ENCODE measurements around the gene SEMA4B.

DNA sequence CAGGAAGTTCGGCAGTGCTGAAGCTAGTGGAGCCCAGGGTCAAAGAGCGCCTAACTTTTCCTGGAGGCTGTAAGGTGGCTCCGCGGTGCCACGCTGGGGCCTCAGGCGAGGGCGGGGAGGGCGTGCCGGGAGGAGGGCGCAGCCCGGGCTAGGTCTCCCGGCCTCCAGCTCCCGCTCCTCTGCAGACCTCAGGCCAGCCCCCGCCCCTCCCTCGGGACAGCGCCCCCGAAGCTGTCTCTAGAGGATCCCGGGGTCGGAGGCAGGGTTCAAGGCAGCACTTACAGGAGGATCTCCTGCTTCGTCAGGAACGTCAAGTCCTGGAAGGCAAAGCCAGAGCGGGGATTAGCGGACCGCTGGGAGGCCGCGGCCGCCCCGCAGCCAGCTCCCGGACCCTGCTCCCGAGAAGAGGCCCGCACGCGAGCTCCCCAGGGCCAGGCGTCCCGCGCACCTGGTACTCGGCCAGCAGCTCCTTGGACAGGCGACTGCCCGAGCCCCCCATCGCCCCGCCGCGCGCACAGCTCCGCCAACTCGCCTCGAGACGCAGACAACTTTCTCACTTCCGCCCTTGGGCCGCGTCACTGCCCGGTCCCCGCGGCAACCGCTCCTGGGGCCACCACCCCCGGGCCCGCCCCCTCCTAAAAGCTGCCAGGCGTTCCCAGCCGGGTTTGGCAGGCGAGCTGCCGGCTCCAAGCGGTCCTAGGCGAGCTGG lies 32.4 kb downstream of the SEMA4B start, which contains the start of gene CIB1:
- TF ChIP-seq SRF (IDR thresholded peaks at IDR 0.05; ENCODE audit: low read depth, low read length) (no peak), POLR2A (IDR thresholded peaks at IDR 0.05; ENCODE audit: control extremely low read depth in 1 of 2, low read depth in 2 of 2, low read length in 2 of 2) (peak in 1 of 2 experiments; percentile 67; a peak in 2 of 3 replicates), POLR2AphosphoS5 (IDR thresholded peaks at IDR 0.05; ENCODE audit: low read depth, low read length) (no peak), TBP (IDR thresholded peaks at IDR 0.05; ENCODE audit: low read depth, low read length) (no peak), FOSL1 (IDR thresholded peaks at IDR 0.05; ENCODE audit: insufficient read depth, low read depth, low read length) (no peak), SIN3A (conservative IDR thresholded peaks at IDR 0.05 in 1 of 2, IDR thresholded peaks at IDR 0.05 in 1 of 2; ENCODE audit: low read depth in 1 of 2, low read length in 2 of 2) (peak; percentile 45 to 89; a peak in 2 of 4 replicates)
- TF ChIP-seq, protein P1, sequence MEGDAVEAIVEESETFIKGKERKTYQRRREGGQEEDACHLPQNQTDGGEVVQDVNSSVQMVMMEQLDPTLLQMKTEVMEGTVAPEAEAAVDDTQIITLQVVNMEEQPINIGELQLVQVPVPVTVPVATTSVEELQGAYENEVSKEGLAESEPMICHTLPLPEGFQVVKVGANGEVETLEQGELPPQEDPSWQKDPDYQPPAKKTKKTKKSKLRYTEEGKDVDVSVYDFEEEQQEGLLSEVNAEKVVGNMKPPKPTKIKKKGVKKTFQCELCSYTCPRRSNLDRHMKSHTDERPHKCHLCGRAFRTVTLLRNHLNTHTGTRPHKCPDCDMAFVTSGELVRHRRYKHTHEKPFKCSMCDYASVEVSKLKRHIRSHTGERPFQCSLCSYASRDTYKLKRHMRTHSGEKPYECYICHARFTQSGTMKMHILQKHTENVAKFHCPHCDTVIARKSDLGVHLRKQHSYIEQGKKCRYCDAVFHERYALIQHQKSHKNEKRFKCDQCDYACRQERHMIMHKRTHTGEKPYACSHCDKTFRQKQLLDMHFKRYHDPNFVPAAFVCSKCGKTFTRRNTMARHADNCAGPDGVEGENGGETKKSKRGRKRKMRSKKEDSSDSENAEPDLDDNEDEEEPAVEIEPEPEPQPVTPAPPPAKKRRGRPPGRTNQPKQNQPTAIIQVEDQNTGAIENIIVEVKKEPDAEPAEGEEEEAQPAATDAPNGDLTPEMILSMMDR (IDR thresholded peaks at IDR 0.05; ENCODE audit: control extremely low read depth in 1 of 3, insufficient read depth in 1 of 3, low read depth in 1 of 3, low read length in 3 of 3) = no peak
- TF ChIP-seq, protein P2, sequence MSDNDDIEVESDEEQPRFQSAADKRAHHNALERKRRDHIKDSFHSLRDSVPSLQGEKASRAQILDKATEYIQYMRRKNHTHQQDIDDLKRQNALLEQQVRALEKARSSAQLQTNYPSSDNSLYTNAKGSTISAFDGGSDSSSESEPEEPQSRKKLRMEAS (IDR thresholded peaks at IDR 0.05) = no peak; the same call in 1 of the 2 replicates
